H1 (cell line): ENCODE results near the gene IL16. TPM values are rescaled to one million over a fixed set of nuclear protein-coding genes. Genes with fewer than 3 reads are reported as not detected.

Experiments used
- CBX8 ChIP-seq: fragments of 300-800, 300-1000 bp; sonication (generic); IDR thresholded peaks from 2 replicates; pipeline ENCODE4 v1.7.1; 2016; ENCODE audit warnings: low read depth, low read length, borderline replicate concordance
- RBBP5 ChIP-seq: IDR thresholded peaks from 2 replicates; pipeline ENCODE4 v1.7.1; 2012; ENCODE audit warnings: low read depth, mild to moderate bottlenecking, inconsistent platforms, low read length, moderate library complexity, borderline replicate concordance
- polyA plus RNA-seq, 7 experiments: library from polyadenylated mRNA; depleted of rRNA in 3 of 7; stranded (reverse) in 5 of 7; unstranded in 2 of 7; fragments of >200 nt in 5 of 7; fragments of 200-250 nt in 2 of 7; gene quantifications; 1 replicate in 5 of 7; 2 replicates in 1 of 7; 4 replicates in 1 of 7; pipeline versions ENCODE4 v1.2.1 to v1.2.3, GENCODE V29; 2011 to 2013; ENCODE audit warnings: missing spikeins in 2 of 7, mixed read lengths in 2 of 7
- total RNA-seq: library from RNA; stranded (reverse); fragmentation: NEBNext Ultra II Directional; extraction: Animal tissue kit (Norgen Biotek cat#: 25700); gene quantifications from 2 replicates; pipeline ENCODE4 v1.2.1, GENCODE V29; 2021

Gene IL16
- total and polyA plus RNA-seq, 2 of the 8 experiments (the other 6 are each of a cell fraction or from before 2014, with no cell fraction given), result 0.03 to 0.09 TPM

- TF ChIP-seq RBBP5 (no peak), CBX8 (no peak)
Observed at GRCh38 chr15:81310480-81310879, 113.8 kb downstream of the IL16 start (continued).
